D341Med (cell line): Measurements from ENCODE around the gene CNGA1.

Experiments
- DNase-seq: peaks from one replicate; pipeline ENCODE4 v3.0.0; 2012; ENCODE audit warnings: low spot score

Gene CNGA1

GRCh38 chr4:47891928-47892327, 124.6 kb downstream of the CNGA1 start:
- no peak for DNase-seq
